ENCODE results near the gene INTS4. TPM values are rescaled to one million over a fixed set of nuclear protein-coding genes. Genes with fewer than 3 reads are reported as not detected.
"Not testable (repeated sequence)": the region's sequence is repeated elsewhere in the genome, so short reads cannot be mapped to it uniquely, and the experiment has no call there.

INTS4 gene
- total and polyA plus RNA-seq, 10 of the 15 experiments (the other 5 are each of a cell fraction or from before 2014, with no cell fraction given) = 20.2 to 50.5 (median 40.0) TPM

GRCh38 chr11:77986456-77986855 is 8.0 kb downstream of the INTS4 start:
- H3K9ac ChIP-seq (ENCODE audit: control insufficient read depth, insufficient read depth, low read length); H4K20me1 ChIP-seq (ENCODE audit: control insufficient read depth, insufficient read depth); H3K4me2 ChIP-seq (ENCODE audit: control insufficient read depth, insufficient read depth); H3K4me3 ChIP-seq; H3K9me3 ChIP-seq (replicated peaks; ENCODE audit: control insufficient read depth, insufficient read depth, low read length); in situ Hi-C loops (cut with MboI); H3K79me2 ChIP-seq (ENCODE audit: control insufficient read depth, insufficient read depth, low read length); POLR2A ChIA-PET; H3K27me3 ChIP-seq (replicated peaks in 1 of 2; ENCODE audit: control insufficient read depth in 2 of 2, insufficient read depth in 2 of 2, low read length in 1 of 2); ATAC-seq; RAD21 ChIA-PET (ENCODE audit: unreplicated experiment); intact Hi-C loops (cut with micrococcal nuclease; ENCODE audit: unreplicated experiment); CTCF ChIA-PET; FAIRE-seq; H3K4me1 ChIP-seq (ENCODE audit: control insufficient read depth, insufficient read depth, low read length); DNase-seq (ENCODE audit: low read depth, low spot score); H3K27ac ChIP-seq (ENCODE audit: control insufficient read depth, insufficient read depth); BruUV-seq (replicated peaks); H2AFZ ChIP-seq (ENCODE audit: control insufficient read depth, low read depth, low read length): not testable (repeated sequence)
- WGBS (ENCODE audit: insufficient coverage, insufficient replicate concordance, low lambda C conversion rate, missing lambda C conversion rate) = 98% methylated on average over 8 of the region's 8 CpGs
- SMC1A ChIA-PET (ENCODE audit: uncharacterized antibody, unreplicated experiment) = interaction anchor here (1.0 to 1.5 kb wide), 2 partner anchors 13 to 22 kb away, joined by 3 to 5 read pairs; no protein-coding TSS in a partner anchor
- H3K36me3 ChIP-seq (ENCODE audit: control insufficient read depth in 2 of 2, insufficient read depth in 2 of 2, low read length in 1 of 2) = peaks cover 0 to 26% of the 10 kb centered on the region in 2 experiments; a peak in 1 of 4 replicates

DNA sequence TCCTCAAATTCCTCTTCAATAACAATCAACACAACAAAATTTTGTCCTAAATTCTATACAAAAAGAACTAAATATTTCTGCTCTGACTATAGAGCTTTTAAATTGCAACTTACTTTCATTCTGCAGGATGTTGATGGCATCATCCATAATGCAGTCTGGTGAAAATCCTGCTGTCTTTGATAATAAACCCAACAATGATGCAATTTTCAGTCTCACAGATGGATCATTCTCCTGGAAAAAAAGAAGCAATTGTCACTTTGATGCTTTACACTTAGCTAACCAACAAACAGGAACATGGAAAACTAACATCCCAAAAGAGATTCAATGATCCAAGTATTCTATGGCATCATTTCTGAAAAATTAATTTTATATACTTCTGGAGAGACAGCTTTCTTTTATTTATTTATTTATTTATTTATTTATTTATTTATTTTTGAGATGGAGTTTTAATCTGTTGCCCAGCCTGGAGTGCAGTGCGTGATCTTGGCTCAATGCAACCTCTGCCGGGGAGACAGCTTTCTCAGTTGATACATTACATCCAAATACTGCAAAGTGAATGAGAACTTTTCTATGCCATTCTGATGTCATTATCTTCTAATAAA is 13.0 kb downstream of the INTS4 start:
- ATAC-seq (no peak), DNase-seq (ENCODE audit: low read depth, low spot score) (no peak), FAIRE-seq (no peak)
- H3K27me3 ChIP-seq (replicated peaks in 1 of 2; ENCODE audit: control insufficient read depth in 2 of 2, insufficient read depth in 2 of 2, low read length in 1 of 2) = no peaks in the 10 kb centered on the region
- in situ Hi-C loops (cut with MboI) = no loop called here
- no peak overlapping the region for H3K4me3 ChIP-seq
- ChIA-PET CTCF (interaction anchor here (0.7 to 1.3 kb wide), 5 partner anchors 10 to 197 kb away, joined by 3 to 5 read pairs (median 3); partner anchors contain the start of gene INTS4), SMC1A (ENCODE audit: uncharacterized antibody, unreplicated experiment) (interaction anchor here (1.3 kb wide), 1 partner anchor 12 kb away, joined by 3 read pairs; no protein-coding TSS in a partner anchor), RAD21 (ENCODE audit: unreplicated experiment) (interaction anchor here (1.2 kb wide), 1 partner anchor 18 kb away, joined by 6 read pairs; no protein-coding TSS in a partner anchor), POLR2A (interaction anchor here (0.8 kb wide), 1 partner anchor 11 kb away, joined by 3 read pairs; no protein-coding TSS in a partner anchor)
- no peaks in the 10 kb centered on the region for H3K4me1 ChIP-seq (ENCODE audit: control insufficient read depth, insufficient read depth, low read length)
- H2AFZ ChIP-seq (ENCODE audit: control insufficient read depth, low read depth, low read length) = no peak overlapping the region
- no peak overlapping the region for H3K9ac ChIP-seq (ENCODE audit: control insufficient read depth, insufficient read depth, low read length)
- H3K36me3 ChIP-seq (ENCODE audit: control insufficient read depth in 2 of 2, insufficient read depth in 2 of 2, low read length in 1 of 2) = peaks cover 0 to 16% of the 10 kb centered on the region in 2 experiments; a peak in 2 of 4 replicates
- no peaks in the 10 kb centered on the region; the same call in 1 of the 2 replicates for H3K79me2 ChIP-seq (ENCODE audit: control insufficient read depth, insufficient read depth, low read length)
- no peak overlapping the region for H3K27ac ChIP-seq (ENCODE audit: control insufficient read depth, insufficient read depth)
- intact Hi-C loops (cut with micrococcal nuclease; ENCODE audit: unreplicated experiment) = no loop called here
- H4K20me1 ChIP-seq (ENCODE audit: control insufficient read depth, insufficient read depth) = no peaks in the 10 kb centered on the region
- TF ChIP-seq NR2C2 (IDR thresholded peaks at IDR 0.05; ENCODE audit: borderline replicate concordance, control insufficient read depth, insufficient read length, low read depth) = no peak
- no peak for TF ChIP-seq ZNF384 (IDR thresholded peaks at IDR 0.05; ENCODE audit: borderline replicate concordance, low read depth, low read length)
- TF ChIP-seq, protein P1, sequence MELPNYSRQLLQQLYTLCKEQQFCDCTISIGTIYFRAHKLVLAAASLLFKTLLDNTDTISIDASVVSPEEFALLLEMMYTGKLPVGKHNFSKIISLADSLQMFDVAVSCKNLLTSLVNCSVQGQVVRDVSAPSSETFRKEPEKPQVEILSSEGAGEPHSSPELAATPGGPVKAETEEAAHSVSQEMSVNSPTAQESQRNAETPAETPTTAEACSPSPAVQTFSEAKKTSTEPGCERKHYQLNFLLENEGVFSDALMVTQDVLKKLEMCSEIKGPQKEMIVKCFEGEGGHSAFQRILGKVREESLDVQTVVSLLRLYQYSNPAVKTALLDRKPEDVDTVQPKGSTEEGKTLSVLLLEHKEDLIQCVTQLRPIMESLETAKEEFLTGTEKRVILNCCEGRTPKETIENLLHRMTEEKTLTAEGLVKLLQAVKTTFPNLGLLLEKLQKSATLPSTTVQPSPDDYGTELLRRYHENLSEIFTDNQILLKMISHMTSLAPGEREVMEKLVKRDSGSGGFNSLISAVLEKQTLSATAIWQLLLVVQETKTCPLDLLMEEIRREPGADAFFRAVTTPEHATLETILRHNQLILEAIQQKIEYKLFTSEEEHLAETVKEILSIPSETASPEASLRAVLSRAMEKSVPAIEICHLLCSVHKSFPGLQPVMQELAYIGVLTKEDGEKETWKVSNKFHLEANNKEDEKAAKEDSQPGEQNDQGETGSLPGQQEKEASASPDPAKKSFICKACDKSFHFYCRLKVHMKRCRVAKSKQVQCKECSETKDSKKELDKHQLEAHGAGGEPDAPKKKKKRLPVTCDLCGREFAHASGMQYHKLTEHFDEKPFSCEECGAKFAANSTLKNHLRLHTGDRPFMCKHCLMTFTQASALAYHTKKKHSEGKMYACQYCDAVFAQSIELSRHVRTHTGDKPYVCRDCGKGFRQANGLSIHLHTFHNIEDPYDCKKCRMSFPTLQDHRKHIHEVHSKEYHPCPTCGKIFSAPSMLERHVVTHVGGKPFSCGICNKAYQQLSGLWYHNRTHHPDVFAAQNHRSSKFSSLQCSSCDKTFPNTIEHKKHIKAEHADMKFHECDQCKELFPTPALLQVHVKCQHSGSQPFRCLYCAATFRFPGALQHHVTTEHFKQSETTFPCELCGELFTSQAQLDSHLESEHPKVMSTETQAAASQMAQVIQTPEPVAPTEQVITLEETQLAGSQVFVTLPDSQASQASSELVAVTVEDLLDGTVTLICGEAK (IDR thresholded peaks at IDR 0.05; ENCODE audit: borderline replicate concordance) = no peak
- TF ChIP-seq WRNIP1 (IDR thresholded peaks at IDR 0.05; ENCODE audit: borderline replicate concordance, low read depth, low read length) = no peak
- no peak for TF ChIP-seq PAX8 (IDR thresholded peaks at IDR 0.05)
- no peak for TF ChIP-seq RUNX3 (IDR thresholded peaks at IDR 0.05; ENCODE audit: low read length)
- TF ChIP-seq, protein P2, sequence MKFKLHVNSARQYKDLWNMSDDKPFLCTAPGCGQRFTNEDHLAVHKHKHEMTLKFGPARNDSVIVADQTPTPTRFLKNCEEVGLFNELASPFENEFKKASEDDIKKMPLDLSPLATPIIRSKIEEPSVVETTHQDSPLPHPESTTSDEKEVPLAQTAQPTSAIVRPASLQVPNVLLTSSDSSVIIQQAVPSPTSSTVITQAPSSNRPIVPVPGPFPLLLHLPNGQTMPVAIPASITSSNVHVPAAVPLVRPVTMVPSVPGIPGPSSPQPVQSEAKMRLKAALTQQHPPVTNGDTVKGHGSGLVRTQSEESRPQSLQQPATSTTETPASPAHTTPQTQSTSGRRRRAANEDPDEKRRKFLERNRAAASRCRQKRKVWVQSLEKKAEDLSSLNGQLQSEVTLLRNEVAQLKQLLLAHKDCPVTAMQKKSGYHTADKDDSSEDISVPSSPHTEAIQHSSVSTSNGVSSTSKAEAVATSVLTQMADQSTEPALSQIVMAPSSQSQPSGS (IDR thresholded peaks at IDR 0.05; ENCODE audit: low read length) = no peak
- no peak for TF ChIP-seq KDM1A (IDR thresholded peaks at IDR 0.05; ENCODE audit: borderline replicate concordance)
- no peak for TF ChIP-seq BRCA1 (IDR thresholded peaks at IDR 0.05; ENCODE audit: low read depth, low read length)
- TF ChIP-seq BMI1 (IDR thresholded peaks at IDR 0.05; ENCODE audit: borderline replicate concordance) = no peak
- no TSS peak for BruUV-seq (replicated peaks)
- no peaks in the 10 kb centered on the region for H3K9me3 ChIP-seq (replicated peaks; ENCODE audit: control insufficient read depth, insufficient read depth, low read length)
- no peak overlapping the region for H3K4me2 ChIP-seq (ENCODE audit: control insufficient read depth, insufficient read depth)
- WGBS (ENCODE audit: insufficient coverage, insufficient replicate concordance, low lambda C conversion rate, missing lambda C conversion rate) = 93% methylated on average over 2 of the region's 2 CpGs

All from GM12878 (cell line).